ENCODE data around the gene SULT1B1.

The SULT1B1 gene

GRCh38 chr4:69750346-69750745 is 10.1 kb downstream of the SULT1B1 start:
- in situ Hi-C loops (cut with MboI; ENCODE audit: low sequenced_read_pairs), result no loop called here

GRCh38 chr4:69749771-69750170 is 10.6 kb downstream of the SULT1B1 start:
- in situ Hi-C loops (cut with MboI; ENCODE audit: low sequenced_read_pairs), result no loop called here

GRCh38 chr4:69748173-69748572 is 12.2 kb downstream of the SULT1B1 start:
- in situ Hi-C loops (cut with MboI; ENCODE audit: low sequenced_read_pairs), result no loop called here

GRCh38 chr4:69744157-69744478 is 16.3 kb downstream of the SULT1B1 start:
- in situ Hi-C loops (cut with MboI; ENCODE audit: low sequenced_read_pairs), result no loop called here

- in situ Hi-C loops (cut with MboI; ENCODE audit: low sequenced_read_pairs), result no loop called here
Measured at GRCh38 chr4:69743476-69744156, 16.8 kb downstream of the SULT1B1 start.

- in situ Hi-C loops (cut with MboI; ENCODE audit: low sequenced_read_pairs), result no loop called here
Measured at GRCh38 chr4:69742596-69742995, 17.8 kb downstream of the SULT1B1 start.

DNA sequence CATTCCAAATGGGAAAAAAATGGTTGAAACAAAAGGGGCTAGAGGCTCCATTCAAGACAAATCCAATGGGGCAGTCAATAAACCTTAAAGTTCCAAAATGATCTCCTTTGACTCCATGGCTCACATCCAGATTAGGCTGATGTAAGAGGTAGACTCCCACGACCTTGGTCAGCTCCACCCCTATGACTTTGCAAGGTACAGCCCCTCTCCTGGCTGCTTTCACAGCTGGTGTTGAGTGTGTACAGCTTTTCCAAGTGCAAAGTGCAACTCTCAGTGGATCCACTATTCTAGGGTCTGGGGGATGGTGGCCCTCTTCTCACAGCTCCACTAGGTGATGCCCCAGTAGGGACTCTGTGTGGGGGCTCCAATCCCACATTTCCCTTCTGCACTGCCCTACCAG is 21.5 kb downstream of the SULT1B1 start:
- in situ Hi-C loops (cut with MboI; ENCODE audit: low sequenced_read_pairs), result no loop called here

DNA sequence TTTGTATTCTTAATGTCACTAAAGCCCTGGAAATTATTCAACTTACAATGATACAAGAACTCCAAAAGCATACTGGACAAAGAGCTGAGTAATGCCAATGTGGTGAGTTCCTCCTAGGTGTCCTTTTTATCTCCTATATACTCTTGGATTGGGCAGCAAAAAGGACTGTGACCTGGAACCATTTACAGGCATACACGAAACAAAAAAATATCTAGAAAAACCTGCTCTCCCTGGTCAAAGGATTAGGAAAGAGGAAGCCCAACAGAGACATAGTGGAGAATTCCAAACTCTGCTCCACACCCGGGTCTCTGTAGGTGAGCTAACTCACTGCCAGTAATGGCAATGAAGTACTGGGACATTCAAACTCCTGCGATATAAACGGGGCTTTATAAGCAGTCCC is 25.3 kb downstream of the SULT1B1 start:
- in situ Hi-C loops (cut with MboI; ENCODE audit: low sequenced_read_pairs), result no loop called here

GRCh38 chr4:69731847-69732246 is 28.6 kb downstream of the SULT1B1 start:
- in situ Hi-C loops (cut with MboI; ENCODE audit: low sequenced_read_pairs), result no loop called here

DNA sequence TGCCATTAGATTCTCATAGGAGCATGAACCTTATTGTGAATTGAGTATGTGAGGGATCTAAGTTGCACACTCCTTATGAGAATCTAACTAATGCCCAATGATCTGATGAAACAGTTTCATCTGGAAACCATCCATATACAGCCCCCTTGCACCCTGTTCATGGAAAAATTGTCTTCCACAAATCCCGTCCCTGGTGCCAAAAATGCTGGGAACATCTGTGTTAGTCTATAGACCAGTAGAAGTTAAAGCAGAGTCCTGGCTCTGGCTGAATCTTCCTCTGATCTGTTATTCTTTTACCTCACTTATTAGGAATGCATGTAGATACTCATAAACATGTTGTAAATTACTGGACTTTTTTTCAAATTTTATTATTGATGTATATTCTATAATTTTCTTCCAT is 29.2 kb downstream of the SULT1B1 start:
- in situ Hi-C loops (cut with MboI; ENCODE audit: low sequenced_read_pairs), result no loop called here

DNA sequence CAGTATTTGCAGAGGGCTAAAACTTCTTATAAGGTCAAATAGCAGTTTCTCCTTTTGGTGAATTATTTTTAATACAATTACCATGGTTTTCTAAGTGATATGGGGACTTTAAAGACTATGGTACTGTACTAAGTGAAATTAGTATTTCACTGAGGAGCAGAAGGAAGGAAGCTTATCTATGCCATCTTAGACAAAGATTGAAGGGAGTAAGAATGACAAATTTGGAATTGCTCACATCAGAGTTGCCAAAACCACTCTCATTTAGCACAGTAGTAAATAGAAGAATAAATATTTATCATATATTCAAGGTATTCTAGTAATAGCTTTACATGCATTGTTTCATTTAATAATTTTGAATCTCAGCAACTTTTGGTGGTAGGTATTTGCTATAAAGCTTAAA is 30.4 kb downstream of the SULT1B1 start:
- in situ Hi-C loops (cut with MboI; ENCODE audit: low sequenced_read_pairs), result no loop called here

DNA sequence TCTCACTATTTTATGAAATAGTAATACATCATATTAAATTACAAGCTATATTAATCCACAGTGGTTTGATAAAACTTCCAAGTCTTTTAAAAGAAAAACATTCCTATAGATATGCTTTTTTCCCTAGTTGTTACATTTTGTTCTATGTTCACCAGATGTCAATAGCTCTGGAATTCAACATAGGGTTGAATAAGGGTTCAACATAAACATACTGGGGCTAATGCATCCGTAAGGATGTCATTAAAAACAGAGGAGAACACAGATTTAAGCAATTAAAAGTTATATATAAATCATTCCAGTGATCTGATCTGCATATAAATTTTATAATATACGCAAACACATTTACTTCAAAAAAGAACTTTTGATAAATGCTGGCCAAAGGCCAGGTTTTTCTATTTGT is 32.5 kb downstream of the SULT1B1 start:
- in situ Hi-C loops (cut with MboI; ENCODE audit: low sequenced_read_pairs), result no loop called here

- in situ Hi-C loops (cut with MboI; ENCODE audit: low sequenced_read_pairs), result no loop called here
Measured at GRCh38 chr4:69727426-69727825, 33.0 kb downstream of the SULT1B1 start.

DNA sequence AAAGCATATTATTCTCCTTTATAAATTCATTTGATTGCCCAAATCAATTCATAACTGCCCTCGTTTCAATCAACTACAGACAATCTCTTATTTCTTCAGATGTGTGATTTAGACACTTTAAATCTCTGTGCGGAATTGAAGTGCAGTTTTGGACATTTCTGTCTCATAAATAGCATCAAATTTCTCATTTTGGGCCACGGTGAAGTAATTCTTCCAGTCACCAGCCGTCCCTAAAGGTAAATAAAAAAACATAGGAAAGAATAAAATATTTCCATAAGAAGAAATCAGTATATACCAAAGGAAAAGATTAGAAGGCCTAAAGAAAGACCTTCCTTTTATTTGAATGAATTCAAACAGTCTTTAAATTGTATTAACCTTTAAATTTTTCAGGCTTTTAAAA is 33.4 kb downstream of the SULT1B1 start:
- in situ Hi-C loops (cut with MboI; ENCODE audit: low sequenced_read_pairs), result no loop called here

- in situ Hi-C loops (cut with MboI; ENCODE audit: low sequenced_read_pairs), result no loop called here
Measured at GRCh38 chr4:69718396-69719271, 41.8 kb downstream of the SULT1B1 start.

GRCh38 chr4:69717778-69718177 is 42.6 kb downstream of the SULT1B1 start:
- in situ Hi-C loops (cut with MboI; ENCODE audit: low sequenced_read_pairs), result no loop called here

- in situ Hi-C loops (cut with MboI; ENCODE audit: low sequenced_read_pairs), result no loop called here
Measured at GRCh38 chr4:69716654-69717053, 43.8 kb downstream of the SULT1B1 start.

- in situ Hi-C loops (cut with MboI; ENCODE audit: low sequenced_read_pairs), result no loop called here
Measured at GRCh38 chr4:69714086-69714485, 46.3 kb downstream of the SULT1B1 start.

GRCh38 chr4:69713593-69713992 is 46.8 kb downstream of the SULT1B1 start:
- in situ Hi-C loops (cut with MboI; ENCODE audit: low sequenced_read_pairs), result no loop called here

- in situ Hi-C loops (cut with MboI; ENCODE audit: low sequenced_read_pairs), result no loop called here
Measured at GRCh38 chr4:69710580-69710979, 49.8 kb downstream of the SULT1B1 start.

- in situ Hi-C loops (cut with MboI; ENCODE audit: low sequenced_read_pairs), result no loop called here
Measured at GRCh38 chr4:69708211-69708610, 52.2 kb downstream of the SULT1B1 start.

- in situ Hi-C loops (cut with MboI; ENCODE audit: low sequenced_read_pairs), result no loop called here
Measured at GRCh38 chr4:69707807-69708206, 52.6 kb downstream of the SULT1B1 start.
